Measurements from ENCODE around the gene PKP2.

The PKP2 gene

GRCh38 chr12:32785557-32785956 lies 111.0 kb downstream of the PKP2 start:
- no peak for TF ChIP-seq POLR2A (IDR thresholded peaks at IDR 0.05; ENCODE audit: extremely low read depth, insufficient read length)
- no peak for TF ChIP-seq MAX (IDR thresholded peaks at IDR 0.05; ENCODE audit: low read depth, low read length)
- TF ChIP-seq CTCF (IDR thresholded peaks at IDR 0.05; ENCODE audit: low read depth, low read length), result no peak
- no peak for TF ChIP-seq MYC (IDR thresholded peaks at IDR 0.05; ENCODE audit: low read depth, low read length)
- no peak for DNase-seq (ENCODE audit: low read depth)
- no peak overlapping the region for H3K4me3 ChIP-seq (ENCODE audit: low read depth, low read length)

- no peak for DNase-seq (ENCODE audit: low read depth)
- TF ChIP-seq MAX (IDR thresholded peaks at IDR 0.05; ENCODE audit: low read depth, low read length) (no peak), CTCF (IDR thresholded peaks at IDR 0.05; ENCODE audit: low read depth, low read length) (no peak), MYC (IDR thresholded peaks at IDR 0.05; ENCODE audit: low read depth, low read length) (no peak), POLR2A (IDR thresholded peaks at IDR 0.05; ENCODE audit: extremely low read depth, insufficient read length) (no peak)
- H3K4me3 ChIP-seq (ENCODE audit: low read depth, low read length), result no peak overlapping the region
Observed at GRCh38 chr12:32783029-32783428, 113.5 kb downstream of the PKP2 start.

GRCh38 chr12:32780071-32780470 lies 116.5 kb downstream of the PKP2 start:
- H3K4me3 ChIP-seq (ENCODE audit: low read depth, low read length), result no peak overlapping the region
- no peak for DNase-seq (ENCODE audit: low read depth)
- no peak for TF ChIP-seq POLR2A (IDR thresholded peaks at IDR 0.05; ENCODE audit: extremely low read depth, insufficient read length)
- TF ChIP-seq MAX (IDR thresholded peaks at IDR 0.05; ENCODE audit: low read depth, low read length), result no peak
- no peak for TF ChIP-seq CTCF (IDR thresholded peaks at IDR 0.05; ENCODE audit: low read depth, low read length)
- no peak for TF ChIP-seq MYC (IDR thresholded peaks at IDR 0.05; ENCODE audit: low read depth, low read length)

- DNase-seq (ENCODE audit: low read depth), result no peak
- no peak overlapping the region for H3K4me3 ChIP-seq (ENCODE audit: low read depth, low read length)
- TF ChIP-seq MYC (IDR thresholded peaks at IDR 0.05; ENCODE audit: low read depth, low read length) (no peak), CTCF (IDR thresholded peaks at IDR 0.05; ENCODE audit: low read depth, low read length) (no peak), POLR2A (IDR thresholded peaks at IDR 0.05; ENCODE audit: extremely low read depth, insufficient read length) (no peak), MAX (IDR thresholded peaks at IDR 0.05; ENCODE audit: low read depth, low read length) (no peak)
Observed at GRCh38 chr12:32777691-32778175, 118.8 kb downstream of the PKP2 start.

- DNase-seq (ENCODE audit: low read depth), result no peak
- TF ChIP-seq CTCF (IDR thresholded peaks at IDR 0.05; ENCODE audit: low read depth, low read length) (no peak), MYC (IDR thresholded peaks at IDR 0.05; ENCODE audit: low read depth, low read length) (no peak), MAX (IDR thresholded peaks at IDR 0.05; ENCODE audit: low read depth, low read length) (no peak), POLR2A (IDR thresholded peaks at IDR 0.05; ENCODE audit: extremely low read depth, insufficient read length) (no peak)
- H3K4me3 ChIP-seq (ENCODE audit: low read depth, low read length), result no peak overlapping the region
Observed at GRCh38 chr12:32777159-32777558, 119.4 kb downstream of the PKP2 start.
